Activated CD4-positive, alpha-beta T cell treated with anti-CD3 and anti-CD28 coated beads, Interleukin-2, amount 50 U/mL, for 48 hours (primary cell): ENCODE data around the gene FRY.

Experiments
- DNase-seq, 2 experiments: peaks; one replicate each; pipeline ENCODE4 v3.0.0-alpha.2; 2020

FRY gene

DNA sequence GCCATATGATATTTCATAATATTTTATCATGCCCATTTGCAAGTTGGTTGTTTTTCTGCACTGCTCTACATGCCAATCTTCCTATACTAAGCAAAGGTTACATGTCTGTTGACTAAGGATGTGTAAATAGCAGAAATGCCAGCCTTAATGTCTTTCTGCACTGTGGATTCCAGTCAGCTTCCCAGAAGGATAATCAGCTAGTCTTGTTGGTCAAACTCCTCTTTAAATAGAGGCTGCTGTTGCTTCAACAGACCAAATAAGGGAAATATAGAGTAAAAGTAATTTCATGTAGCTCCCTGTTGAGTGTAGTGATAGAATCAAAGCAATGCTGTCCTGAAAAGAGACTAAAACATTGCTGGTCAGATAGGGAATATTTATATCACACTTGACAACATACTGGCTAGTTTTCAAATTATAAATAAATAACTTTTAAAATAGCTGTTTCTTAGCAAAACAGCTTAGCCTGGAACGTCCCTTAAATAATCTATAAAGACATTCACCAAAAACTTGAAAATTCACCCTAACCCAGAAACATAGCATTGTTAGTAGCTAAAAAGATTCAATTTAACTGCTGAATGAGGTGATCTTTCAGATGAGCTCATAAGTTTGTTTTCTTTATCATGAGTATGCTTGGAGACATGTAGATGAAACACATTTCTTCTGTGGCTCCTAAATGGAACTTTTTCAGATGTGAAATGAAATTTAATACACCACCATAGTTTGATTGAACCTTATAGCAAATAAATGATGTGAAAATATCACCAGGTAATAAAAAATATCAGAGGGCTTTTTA lies 56.6 kb downstream of the FRY start:
- DNase-seq = no peak

DNA sequence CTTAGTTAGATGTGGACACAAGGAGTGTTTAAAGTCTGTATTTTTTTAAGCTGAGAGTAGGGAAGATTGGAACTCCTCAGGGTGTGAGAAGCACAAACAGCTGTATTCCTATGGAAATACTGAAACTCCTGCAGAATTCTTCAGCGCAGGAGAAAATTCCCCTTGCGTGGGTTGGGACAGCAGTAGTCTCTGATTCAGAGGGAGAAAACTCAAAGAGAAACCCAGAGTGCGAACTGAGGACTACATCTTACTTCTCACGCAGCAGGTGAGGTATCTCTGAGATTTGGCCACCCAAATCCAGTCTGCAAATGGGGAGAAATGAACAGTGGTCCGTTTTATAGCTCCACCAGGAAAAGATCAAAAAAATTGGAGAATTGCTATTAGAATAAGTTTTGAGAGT lies 60.9 kb downstream of the FRY start:
- no peak for DNase-seq

DNA sequence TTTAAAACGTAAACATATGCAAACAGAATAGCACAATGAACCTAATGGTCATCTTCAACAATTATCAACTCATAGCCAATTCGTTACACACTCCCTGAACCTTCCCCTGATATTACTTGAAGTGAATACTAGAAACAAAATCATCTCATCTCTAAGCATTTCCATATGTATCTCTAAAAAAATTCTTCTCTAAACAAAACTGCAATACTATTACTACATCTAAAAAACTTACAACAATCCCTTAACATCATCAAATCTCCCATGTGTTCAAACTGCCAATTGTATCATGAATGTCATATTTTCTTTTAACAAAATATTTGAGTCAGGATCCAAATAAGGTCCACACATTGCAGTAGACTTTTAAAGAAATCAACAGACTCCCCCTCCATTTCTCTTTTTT lies 61.4 kb downstream of the FRY start:
- DNase-seq = no peak

DNA sequence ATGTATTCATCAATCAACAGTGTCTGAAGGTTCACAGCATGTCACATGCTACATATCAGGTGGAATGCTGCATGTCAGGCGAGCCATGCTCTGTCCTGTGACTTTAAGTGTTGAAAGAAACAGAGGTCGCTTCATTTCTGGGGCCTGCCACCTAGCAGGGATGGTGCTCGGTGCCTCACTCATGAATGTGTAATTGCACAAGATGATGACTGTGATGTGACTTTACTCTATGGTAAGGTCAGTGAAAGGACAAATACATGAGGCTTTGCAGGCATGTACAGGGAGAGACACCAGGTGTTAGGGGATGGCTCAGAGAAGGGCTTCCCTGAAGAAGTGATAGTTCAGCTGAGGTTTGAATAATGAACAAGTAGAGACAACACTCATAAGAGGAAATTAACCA lies 66.7 kb downstream of the FRY start:
- no peak for DNase-seq

DNA sequence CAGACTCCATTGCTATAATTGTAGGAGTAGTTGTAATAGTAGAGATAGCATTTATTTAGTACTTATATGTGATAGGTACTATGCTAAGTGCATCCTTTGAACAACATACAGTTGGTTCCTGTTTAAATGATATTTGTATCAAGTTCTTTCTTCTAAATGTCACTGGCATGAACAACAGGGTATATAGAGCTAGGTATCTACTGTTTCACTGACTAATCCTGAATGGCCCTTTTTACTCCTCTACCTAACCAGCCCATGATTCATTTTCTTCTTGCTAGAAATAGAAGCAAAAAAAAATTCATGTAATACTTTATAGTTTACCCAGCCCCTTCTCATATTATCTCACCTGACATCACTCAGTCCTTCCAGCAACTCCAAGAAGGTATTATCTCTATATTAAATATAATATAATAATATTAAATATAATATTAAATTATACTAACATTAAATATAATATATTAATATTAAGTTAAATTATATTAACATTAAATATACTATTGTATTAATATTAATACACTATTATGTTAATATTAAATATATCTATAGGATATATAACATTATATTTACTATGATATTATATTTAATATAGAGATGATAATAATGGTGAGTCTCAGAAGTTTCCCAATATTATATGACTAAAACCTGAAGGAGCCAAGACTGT lies 74.2 kb downstream of the FRY start:
- DNase-seq = no peak

DNA sequence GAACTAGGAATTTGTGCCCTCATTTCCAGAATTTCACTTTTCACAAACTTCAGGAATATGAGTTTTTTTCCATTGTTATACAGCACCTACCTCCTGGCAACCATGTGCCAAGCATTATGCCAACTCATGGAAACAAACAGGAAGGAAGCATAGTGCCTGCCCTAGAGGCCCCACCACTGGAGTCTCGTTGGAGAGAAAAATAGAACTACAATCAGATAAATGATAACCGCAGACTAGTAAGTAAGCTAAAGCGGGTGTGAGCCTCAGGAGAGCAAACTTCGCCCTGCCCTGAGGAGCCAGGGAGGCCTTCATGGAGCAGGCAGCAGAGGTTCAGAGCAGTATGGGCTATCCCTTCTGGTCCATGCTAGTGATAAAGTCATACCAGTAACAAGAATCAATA lies 75.9 kb downstream of the FRY start:
- no peak for DNase-seq

DNA sequence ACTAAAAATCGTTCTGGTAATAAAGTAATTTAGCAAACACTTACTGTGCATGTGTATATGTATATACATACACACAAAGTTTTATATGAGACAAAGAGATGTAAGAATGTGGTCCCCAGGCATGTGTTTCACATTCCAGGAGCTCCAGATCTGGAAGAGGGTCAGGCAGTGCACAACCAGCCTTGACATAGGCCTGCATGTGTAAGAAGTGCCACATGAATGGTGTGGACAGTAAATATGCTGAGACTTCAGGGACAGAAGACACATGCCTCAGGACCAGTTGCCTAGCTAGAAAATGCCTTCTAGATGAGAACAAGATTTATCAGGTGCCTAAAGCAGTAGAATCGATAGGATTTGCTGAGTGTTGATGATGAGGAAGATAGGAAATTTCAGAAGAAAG lies 76.4 kb downstream of the FRY start:
- no peak for DNase-seq

DNA sequence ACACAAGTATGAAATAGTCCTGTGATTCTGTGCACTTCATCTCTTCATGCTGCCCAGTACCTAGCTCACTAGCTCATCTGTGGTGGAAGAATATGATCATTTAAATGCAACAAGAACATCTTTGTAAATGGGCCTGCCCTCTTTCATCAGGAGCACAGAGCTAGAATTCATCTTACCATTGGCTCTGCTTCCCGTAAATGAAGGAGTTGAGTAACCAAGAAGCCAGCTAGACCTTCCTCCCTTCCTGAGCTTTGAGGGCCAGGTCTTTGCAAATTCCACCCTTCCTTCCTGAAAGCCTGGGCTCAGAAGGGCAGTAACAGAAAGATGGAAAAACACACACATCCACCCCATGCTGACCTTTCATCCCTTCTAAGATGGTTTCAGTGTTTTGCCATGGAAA lies 82.0 kb downstream of the FRY start:
- DNase-seq = no peak

DNA sequence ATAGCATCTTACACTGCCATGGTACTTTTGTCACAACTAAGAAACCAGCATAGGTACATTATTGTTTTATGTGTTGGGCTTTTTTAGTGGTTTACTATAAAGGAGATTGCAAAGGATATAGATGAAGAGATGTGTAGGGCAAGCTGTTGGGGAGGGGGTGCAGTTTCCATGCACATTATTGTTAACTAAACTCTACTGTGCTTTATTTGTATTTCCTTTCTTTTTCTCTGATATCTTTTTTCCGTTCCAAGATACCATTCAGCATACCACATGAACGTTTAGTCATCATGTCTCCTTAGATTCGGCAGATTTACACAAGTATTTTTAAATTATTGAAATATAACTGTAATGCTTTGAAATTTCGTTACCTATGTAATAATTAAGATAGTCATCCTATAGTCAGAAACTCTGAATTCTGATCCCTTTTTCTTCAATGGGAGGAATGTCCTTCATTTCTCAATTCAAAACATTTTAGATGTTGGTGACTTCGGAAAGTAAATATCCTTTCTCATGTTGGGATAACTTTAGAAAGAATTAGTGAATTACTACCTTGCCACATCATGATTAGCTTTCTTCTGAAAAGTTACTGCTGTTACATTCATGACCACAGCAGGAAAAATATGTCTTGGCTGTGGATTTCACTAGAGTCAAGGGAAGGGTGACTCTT lies 82.8 kb downstream of the FRY start:
- no peak for DNase-seq

DNA sequence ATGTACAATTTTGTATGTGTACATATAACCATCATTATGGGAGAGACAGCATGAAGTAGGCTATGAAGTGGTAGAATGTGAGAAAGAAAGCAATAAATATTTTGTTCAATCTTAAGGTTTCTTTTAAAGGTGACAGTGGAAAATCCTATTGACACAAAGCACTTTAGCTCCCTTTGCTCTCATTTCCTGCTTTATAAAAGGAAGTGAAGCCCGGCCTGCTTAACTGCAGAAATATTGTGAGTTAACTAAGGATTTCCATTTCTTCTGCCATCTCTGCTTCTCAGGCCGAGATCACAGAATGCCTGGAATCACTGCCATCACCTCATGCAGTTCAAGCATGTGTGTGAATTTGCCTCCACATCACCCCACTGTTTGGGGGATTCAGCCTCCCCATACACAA lies 83.5 kb downstream of the FRY start:
- no peak for DNase-seq

DNA sequence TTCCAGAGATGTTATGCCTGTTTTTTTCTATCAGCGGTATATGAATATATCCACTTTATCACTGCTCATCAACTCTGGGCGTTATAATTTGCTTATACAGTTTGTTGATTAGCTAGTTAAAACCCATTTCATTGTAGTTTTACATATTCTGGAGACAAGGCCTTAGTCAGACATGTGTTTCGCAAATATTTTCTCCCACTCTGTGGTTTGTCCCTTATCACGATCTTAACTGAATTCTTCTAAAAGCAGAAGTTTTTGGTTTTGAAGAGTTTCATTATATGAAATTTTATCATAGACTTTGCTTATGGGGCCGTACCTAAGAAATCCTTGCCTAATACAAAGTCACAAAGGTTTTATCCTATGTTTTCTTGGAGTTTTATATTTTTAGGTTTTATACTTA lies 84.6 kb downstream of the FRY start:
- no peak for DNase-seq

DNA sequence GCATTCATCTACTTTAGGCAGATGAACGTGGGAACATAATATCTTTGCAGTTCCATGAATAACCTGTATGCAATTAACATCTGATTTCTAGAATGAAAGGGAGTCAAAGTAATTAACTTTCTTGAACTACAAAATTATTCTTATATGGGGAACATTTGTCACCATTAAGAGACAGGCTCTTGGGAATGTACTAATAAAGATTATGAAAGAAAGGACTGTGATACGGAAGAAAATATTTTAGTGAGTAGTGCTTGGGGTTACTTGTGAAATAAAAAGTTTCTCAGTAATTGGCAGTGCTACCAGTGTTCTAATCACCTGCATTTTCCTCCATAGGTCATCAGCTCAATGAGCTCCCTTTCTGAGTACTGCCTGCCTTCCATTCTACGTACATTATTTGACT lies 85.4 kb downstream of the FRY start:
- DNase-seq = no peak

DNA sequence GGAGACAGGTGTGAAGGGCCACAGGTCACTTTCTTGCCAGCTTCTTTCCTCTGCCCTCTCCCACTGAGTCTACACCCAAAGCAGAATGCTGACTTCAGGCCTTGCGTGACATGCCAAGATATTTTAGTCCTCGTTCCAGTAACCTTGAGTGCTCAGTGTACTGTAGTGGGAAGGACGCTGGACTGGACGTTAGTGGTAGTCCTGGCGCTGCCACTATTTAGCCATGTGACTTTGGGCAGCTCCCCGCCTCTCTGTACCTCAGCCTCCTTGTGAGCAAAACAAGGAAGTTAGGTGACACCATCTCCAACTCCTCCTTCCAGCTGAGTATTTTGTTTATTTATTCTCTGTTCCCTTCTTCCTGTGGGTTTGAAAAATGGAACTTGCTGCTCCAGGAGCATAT lies 86.1 kb downstream of the FRY start:
- DNase-seq = no peak

DNA sequence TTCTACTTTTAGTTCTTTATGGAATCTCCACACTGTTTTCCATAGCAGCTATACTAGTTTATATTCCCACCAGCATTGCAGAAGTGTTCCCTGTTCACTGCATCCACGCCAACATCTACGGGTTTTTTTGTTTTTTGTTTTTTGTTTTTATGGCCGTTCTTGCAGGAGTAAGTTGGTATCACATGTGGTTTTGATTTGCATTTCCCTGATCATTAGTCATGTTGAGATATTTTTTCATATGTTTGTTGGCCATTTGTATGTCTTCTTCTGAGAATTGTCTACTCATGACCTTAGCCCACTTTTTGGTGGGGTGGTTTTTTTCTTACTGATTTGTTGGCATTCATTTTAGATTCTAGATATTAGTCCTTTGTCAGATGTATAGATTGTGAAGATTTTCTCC lies 89.7 kb downstream of the FRY start:
- no peak for DNase-seq

DNA sequence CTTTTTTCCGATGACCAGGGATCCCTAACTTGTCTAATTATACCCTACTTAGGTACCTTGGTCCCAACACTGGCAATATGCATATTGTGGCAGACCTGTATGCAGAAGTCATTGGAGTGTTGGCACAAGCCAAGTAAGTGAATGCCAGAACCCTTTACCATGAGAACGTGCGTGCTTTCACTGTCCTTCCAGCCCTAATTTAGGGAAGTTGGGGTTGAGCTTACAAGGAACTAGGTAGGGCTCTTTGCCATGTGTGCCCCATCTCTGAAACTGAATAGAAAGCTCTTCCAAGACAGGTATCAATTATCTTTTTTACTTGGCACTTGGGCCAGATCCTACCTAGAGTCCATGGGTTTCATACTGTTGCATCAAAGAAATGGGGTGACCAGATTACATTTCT lies 93.2 kb downstream of the FRY start:
- no peak for DNase-seq

DNA sequence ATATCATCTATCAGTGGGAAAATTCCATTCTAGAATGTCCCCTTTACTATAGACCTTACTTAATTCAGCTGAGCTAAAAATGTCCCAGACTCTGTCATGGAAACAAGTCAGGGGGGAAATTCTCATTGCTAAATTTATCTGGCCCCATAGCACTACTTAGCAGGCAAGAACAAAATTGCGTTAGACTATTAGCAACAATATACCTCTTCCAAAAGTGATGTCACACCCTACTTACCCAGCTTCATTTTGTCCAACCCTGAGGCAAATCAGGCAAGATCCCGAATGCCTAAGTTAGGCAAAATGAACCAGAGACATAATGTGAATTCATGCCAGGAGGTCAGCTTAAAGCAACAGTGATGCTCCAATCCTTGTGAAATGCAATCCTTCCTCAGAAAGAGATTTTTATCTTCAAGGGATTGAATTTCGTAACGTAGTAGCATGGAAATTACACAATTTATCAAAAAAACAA lies 93.7 kb downstream of the FRY start:
- DNase-seq = no peak

DNA sequence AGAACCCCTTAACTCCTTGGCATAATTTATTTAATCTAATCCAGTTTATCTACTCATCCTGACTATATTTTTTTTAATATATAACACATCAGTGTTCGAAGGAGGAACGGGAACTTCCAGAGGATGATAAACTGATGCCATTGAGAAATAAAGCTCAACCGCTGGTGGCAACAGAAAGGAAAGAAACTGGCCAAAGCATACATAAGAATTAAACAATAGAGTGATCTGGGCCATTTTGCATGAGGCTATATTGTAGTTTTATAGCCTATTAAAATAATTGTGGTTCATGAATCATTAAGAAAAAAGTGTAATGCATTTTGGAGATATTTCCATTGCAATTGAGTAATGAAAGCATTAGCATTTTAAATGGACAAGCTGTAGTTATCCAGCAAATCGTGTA lies 94.2 kb downstream of the FRY start:
- DNase-seq = no peak

DNA sequence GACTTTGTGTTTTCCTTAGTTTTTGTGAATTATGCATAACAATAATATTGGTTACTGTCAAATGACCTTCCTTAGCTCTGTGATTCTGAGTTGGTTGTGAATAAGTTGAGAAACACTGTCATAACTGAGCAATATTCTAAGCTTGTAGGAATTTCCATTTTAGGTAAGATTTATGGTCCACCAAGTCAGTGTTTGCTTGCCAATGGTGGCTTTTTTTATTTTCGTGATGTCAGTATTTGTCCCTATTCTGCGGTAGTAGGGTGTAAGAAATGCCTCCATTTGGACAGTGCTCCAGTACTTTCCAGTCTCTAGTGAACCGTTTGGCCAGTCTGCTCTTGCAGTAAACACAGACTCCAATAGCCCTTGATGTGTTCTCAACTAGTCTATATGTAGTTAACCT lies 94.7 kb downstream of the FRY start:
- no peak for DNase-seq

DNA sequence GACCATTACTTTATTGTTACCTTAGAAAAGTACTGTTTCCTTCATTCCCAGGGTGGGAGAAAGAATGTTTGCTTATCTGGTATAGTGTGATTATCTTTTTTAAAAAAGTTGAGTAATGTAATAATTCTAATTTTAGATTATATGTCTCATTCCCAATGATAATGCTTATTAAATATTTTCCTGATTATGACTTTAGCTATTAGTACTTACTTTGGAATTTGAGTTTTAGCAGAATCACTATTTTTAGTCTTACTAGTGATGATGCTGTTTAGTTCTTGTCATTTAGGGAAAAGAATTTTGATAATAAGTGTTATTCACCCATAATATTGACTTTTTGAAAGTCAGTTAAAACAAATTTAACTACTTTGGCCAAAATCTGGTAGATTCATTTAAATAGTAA lies 95.2 kb downstream of the FRY start:
- no peak for DNase-seq

DNA sequence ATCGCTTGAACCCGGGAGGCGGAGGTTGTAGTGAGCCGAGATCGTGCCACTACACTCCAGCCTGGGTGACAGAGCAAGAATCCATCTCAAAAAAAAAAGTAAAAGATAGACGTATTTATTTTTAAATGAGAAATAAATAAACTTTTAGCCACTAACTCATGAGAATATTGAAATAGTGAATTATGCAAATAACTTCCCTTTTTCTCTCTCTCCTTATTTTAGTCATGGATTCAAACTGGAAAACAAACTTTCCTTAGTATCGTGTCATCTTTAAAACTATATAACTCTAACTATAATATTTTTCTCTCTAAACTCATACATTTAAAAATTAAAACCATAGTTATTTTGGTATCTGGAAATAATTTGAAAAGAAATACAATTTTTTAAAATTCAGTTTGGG lies 96.1 kb downstream of the FRY start:
- no peak for DNase-seq

DNA sequence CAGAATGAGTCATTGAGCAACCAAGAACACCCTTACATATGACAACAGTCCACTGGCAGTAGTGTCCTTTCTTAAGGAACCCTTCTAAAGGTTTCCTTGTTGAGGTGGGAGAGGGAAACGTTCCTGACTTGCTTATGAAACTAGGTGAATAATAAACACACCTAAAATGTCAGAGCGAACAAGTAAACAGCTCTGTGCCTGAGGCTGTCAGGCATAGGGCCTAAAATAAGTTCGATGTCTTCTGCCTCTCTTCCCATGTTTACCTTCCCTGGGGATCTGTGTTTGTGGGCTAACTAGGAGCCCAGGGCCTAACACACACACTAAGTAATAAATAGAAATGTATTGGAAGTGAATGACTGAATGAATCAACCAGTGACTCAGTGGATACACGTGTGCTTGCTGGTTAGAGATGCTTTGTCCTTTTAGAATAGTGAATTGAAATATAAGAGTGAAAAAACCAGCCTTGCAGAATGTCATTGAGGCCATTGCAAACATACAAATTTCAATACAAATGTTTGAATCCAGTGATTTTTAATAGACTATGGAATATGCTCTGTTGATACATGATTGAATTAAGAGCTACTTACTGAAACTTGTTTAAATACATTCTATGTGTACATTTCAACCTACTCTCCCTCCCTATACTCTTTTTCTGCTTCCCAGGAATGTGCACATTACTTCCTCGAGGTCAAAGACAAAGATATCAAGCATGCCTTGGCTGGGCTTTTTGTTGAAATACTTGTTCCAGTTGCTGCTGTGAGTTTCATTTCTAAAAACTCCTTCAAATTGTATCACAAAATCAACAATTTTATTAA lies 102.9 kb downstream of the FRY start:
- no peak for DNase-seq

DNA sequence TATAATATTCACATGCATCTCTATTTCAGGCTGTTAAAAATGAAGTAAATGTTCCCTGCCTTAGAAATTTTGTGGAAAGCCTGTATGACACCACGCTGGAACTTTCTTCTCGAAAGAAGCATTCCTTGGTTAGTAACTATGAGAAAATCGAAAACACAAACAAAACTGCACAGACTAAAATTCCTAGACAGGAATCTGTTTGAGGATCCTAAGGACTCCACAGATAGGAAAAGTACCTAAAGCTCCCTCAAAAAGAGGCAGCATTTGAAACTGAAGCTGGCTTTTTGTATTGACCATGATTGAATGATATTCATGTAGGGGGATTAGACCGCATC lies 103.4 kb downstream of the FRY start:
- no peak for DNase-seq

DNA sequence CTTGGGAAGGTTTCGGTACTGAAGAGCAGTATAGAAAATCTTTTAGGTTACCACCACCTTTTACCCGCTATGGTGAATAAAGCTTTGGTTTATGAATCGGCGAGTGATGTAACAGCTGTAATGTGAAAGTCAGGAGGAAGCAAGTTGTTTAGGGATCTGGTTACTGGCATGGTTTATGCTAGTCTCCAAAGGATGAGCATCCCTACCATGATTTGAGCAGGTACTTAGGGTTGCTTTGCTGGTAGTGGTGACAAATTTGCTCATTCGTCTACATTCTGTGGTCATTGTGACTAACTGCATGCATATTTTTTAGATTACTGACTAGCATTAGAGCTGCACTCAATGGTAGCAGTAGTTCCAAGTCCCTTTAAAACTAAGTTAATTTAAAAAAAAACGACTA lies 104.1 kb downstream of the FRY start:
- DNase-seq = no peak

DNA sequence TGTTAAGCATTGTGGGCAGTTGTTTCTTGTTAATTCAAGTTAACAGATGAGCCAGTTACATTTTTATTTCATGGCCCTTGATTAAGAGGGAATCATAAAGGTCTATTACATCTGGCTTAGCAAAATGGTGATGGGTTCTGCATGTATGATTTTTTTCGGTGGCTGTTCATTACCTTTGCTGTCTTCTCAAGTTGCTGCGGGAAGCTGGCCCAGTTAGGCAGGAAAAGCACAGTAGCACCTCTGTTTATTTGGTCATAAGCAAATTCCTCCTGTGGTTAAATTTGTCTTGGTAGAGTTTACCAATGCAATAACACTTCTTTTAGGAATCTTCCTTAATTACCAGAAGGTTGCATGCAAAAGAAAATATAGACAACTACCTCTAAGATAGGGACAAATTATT lies 104.5 kb downstream of the FRY start:
- no peak for DNase-seq
